Choroid plexus epithelial cell (primary cell): ENCODE measurements around the gene NCBP2.

Experiments
- DNase-seq: peaks from one replicate; pipeline ENCODE4 v3.0.0-alpha.2; 2010; ENCODE audit warnings: low read depth
- H3K4me3 ChIP-seq: 2 replicates; pipeline ENCODE4 v1.5.1; 2011; ENCODE audit warnings: low read depth, mild to moderate bottlenecking, control low read depth, low read length, moderate library complexity
- CTCF ChIP-seq: conservative IDR thresholded peaks from 2 replicates; pipeline ENCODE4 v1.5.1; 2011; ENCODE audit warnings: low read depth, mild to moderate bottlenecking, control low read depth, inconsistent platforms, low read length, moderate library complexity

Gene NCBP2

DNA sequence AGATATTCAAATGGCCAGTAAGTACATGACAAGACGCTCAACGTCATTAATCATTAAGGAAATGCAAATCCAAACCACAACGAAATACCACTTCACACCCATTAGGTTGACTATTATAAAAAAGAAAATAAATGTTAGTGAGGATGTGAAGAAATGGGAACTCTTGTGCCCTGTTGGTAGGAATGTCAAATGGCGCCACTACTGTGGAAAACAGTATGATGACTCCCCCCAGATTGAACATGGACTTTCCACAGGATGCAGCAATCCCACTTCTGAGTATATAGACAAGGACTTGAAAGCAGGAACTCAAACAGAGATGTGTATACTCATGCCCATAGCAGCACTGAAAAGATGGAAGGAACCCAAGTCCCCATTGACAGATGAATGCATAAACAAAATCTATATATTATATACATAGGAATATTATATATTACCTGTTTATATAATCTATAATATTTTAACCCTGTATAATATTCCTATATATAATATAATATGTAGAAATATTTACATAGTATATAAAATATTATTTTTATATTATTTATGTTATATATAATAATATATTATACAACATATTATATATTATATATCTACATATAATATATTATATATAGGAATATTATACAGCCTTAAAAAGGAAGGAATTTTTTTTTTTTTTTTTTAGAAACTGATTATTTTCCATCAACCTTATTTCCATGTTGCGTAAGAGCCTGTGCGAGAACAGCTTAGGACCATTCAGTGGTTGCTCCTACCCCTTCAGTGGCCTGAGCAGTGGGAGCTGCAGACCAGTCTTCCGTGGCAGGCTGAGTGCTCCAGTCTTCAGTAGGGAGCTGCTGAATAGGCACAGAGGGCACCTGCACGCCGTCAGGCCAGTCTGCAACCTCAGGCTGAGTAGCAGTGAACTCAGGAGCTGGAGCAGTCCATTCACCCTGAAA is 43.9 kb upstream of the NCBP2 start:
- peak; percentile 19 for TF ChIP-seq CTCF

GRCh38 chr3:196985298-196985697 is 43.0 kb upstream of the NCBP2 start:
- no peak for DNase-seq
- TF ChIP-seq CTCF: no peak

More for the DNA sequence above, 43.9 kb upstream of the NCBP2 start:
- DNase-seq: no peak
- H3K4me3 ChIP-seq: no peak overlapping the region

GRCh38 chr3:196983186-196983585 is 40.9 kb upstream of the NCBP2 start:
- TF ChIP-seq CTCF: no peak
- DNase-seq: no peak
- no peak overlapping the region for H3K4me3 ChIP-seq

More at GRCh38 chr3:196985298-196985697, 43.0 kb upstream of the NCBP2 start:
- H3K4me3 ChIP-seq: no peak overlapping the region

GRCh38 chr3:196981657-196982056 is 39.3 kb upstream of the NCBP2 start:
- no peak overlapping the region for H3K4me3 ChIP-seq
- no peak for DNase-seq
- no peak for TF ChIP-seq CTCF

GRCh38 chr3:196979545-196979944 is 37.2 kb upstream of the NCBP2 start:
- DNase-seq: peak; percentile 91
- no peak overlapping the region for H3K4me3 ChIP-seq
- no peak for TF ChIP-seq CTCF

DNA sequence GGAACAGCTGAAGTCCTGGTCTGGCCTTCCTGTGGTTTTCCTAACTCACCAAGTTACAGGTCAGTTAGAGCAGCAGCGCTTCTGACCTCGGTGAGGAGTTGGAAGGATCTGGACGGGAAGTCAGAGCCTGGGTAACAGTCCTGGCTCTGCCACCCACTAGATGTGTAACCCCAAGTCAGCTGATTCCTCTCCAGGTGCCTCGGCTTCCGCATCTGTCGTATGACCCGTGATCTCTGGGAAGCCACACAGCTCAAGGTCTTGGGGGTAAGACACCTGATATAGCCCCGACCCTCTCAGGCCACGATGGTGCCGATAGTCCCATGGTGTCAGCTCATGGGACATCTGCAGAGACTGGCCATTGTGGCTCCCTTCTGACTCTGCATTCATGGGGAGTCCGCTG is 34.6 kb upstream of the NCBP2 start:
- no peak for TF ChIP-seq CTCF
- no peak overlapping the region for H3K4me3 ChIP-seq
- DNase-seq: no peak

GRCh38 chr3:196975349-196975748 is 33.0 kb upstream of the NCBP2 start:
- no peak overlapping the region for H3K4me3 ChIP-seq
- no peak for TF ChIP-seq CTCF
- DNase-seq: no peak
